ENCODE measurements around the gene FOXQ1.

FOXQ1 gene
- 0 reads per million in 2 donors for total RNA-seq

- DNase-seq, result no peak
Observed at GRCh38 chr6:1311400-1312202, at the start of gene FOXQ1. FOXQ1 (plus strand) TSS chr6:1312098; CDS start chr6:1312705, 607 bp downstream.

GRCh38 chr6:1262704-1263038, 49.2 kb upstream of the FOXQ1 start:
- no peak for DNase-seq

GRCh38 chr6:1263039-1263849, 48.7 kb upstream of the FOXQ1 start:
- DNase-seq, result no peak

- no peak for DNase-seq
Observed at GRCh38 chr6:1263850-1264377, 48.0 kb upstream of the FOXQ1 start.

- DNase-seq, result no peak
Observed at GRCh38 chr6:1264619-1265445, 47.1 kb upstream of the FOXQ1 start.

- DNase-seq, result no peak
Observed at GRCh38 chr6:1266686-1267056, 45.2 kb upstream of the FOXQ1 start.

- no peak for DNase-seq
Observed at GRCh38 chr6:1267057-1267732, 44.7 kb upstream of the FOXQ1 start.

GRCh38 chr6:1267790-1268762, 43.8 kb upstream of the FOXQ1 start:
- DNase-seq, result no peak

- no peak for DNase-seq
Observed at GRCh38 chr6:1271071-1271763, 40.7 kb upstream of the FOXQ1 start.

GRCh38 chr6:1278061-1278720, 33.7 kb upstream of the FOXQ1 start:
- DNase-seq, result no peak

- no peak for DNase-seq
Observed at GRCh38 chr6:1279065-1279464, 32.8 kb upstream of the FOXQ1 start.

GRCh38 chr6:1280666-1281300, 31.1 kb upstream of the FOXQ1 start:
- DNase-seq, result no peak

- DNase-seq, result no peak
Observed at GRCh38 chr6:1281746-1282145, 30.2 kb upstream of the FOXQ1 start.

- no peak for DNase-seq
Observed at GRCh38 chr6:1283501-1283900, 28.4 kb upstream of the FOXQ1 start.

- no peak for DNase-seq
Observed at GRCh38 chr6:1285556-1285955, 26.3 kb upstream of the FOXQ1 start.

GRCh38 chr6:1285956-1286355, 25.9 kb upstream of the FOXQ1 start:
- no peak for DNase-seq

- no peak for DNase-seq
Observed at GRCh38 chr6:1287103-1287591, 24.8 kb upstream of the FOXQ1 start.

GRCh38 chr6:1290086-1290485, 21.8 kb upstream of the FOXQ1 start:
- no peak for DNase-seq

GRCh38 chr6:1290805-1291204, 21.1 kb upstream of the FOXQ1 start:
- no peak for DNase-seq

All from T-helper 9 cell (primary cell).